ENCODE data around the gene OR5D14.

OR5D14 gene

DNA sequence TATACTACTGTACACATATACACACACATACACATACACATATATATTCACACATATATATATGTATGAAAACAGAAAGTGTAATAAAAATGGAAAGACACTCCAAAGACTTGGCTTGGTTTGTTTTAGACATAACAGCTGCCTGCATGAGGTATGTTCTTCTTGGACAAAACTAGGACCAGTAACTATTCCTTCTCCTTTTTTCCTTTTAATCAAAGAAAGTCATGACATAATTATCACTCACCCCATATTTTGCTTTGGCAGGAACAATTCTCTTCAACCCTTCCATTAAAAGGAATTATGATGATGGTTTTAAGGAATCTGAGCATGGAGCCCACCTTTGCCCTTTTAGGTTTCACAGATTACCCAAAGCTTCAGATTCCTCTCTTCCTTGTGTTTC is at the start of gene OR5D14:
Gene OR5D14 (plus strand): TSS at position 301 of the 400 bp plus-strand sequence. CDS start 0 bp downstream, at position 301.
- no peak for DNase-seq (ENCODE audit: low read depth in 2 of 2)

DNA sequence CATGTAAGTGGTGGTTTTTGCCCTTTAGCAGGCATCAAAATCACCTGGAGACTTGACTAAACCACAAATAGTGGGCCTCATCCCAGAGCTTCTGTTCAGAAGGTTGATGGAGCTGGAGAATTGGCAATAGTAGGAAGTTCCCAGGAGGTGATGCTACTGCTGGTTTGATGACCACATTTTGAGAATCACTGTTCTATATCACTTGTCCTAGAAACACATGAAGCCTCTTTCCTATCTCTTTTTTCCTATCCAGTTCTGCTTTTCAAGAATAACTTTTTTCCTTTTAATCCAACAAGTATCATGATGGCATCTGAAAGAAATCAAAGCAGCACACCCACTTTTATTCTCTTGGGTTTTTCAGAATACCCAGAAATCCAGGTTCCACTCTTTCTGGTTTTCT is 22.2 kb upstream of the OR5D14 start, which contains the start of gene OR5D13:
Gene OR5D13 (plus strand): TSS at position 301 of the 400 bp plus-strand sequence. CDS start 0 bp downstream, at position 301.
- no peak for DNase-seq (ENCODE audit: low read depth in 2 of 2)

DNA sequence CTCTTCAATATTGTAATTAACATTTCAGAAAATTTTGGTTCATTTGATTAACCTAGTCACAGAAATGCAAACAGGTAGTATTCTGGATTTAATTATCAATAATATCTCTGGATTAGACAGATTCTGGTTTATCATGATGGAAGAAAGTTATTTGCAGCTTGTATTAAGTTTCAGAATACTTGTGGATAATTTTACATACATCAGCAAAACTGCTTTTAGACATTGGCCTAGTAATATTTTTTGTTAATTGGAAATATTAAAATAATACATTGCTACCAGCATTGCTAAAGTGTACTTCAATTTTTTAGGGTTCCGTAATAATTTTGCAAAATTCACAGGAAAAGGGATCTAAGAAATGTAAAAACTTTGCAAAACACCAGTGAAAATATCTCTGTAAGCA is 3.8 kb upstream of the OR5D14 start:
- no peak for DNase-seq (ENCODE audit: low read depth in 2 of 2)

DNA sequence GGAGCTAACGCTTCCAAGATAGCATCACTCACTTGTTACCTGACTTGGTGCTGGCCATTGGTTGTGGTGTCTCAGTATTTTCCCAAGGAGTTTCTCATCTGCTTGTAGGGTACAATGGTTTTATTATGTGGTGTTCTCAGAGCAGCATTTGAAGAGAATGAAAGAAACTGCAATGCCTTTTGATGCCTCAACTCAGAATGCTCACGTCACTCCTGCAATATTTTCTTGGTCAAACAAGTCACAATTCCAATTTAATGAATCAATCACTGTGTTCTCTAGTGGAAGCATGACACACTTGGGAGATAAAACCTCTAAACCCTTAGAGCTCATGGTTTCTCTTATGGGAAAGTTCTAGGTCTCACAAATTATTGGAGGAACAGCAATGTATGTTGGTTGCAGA is 2.0 kb upstream of the OR5D14 start:
- no peak for DNase-seq (ENCODE audit: low read depth in 2 of 2)

DNA sequence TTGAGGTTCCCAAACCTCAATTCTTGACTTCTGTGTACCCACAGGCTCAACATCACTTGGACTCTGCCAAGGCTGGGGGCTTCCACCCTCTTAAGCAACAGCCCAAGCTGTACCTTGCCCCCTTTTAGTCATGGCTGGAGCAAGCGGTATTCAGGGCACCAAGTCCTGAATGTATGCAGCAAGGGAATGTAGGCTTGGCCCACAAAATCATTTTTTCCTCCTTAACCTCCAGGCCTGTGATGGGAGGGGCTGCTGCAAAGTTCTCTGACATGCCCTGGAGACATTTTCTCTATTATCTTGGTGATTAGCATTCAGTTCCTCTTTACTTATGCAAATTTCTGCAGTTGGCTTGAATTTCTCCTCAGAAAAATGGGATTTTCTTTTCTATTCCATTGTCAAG is 10.9 kb downstream of the OR5D14 start:
- DNase-seq (ENCODE audit: low read depth in 2 of 2), result no peak

DNA sequence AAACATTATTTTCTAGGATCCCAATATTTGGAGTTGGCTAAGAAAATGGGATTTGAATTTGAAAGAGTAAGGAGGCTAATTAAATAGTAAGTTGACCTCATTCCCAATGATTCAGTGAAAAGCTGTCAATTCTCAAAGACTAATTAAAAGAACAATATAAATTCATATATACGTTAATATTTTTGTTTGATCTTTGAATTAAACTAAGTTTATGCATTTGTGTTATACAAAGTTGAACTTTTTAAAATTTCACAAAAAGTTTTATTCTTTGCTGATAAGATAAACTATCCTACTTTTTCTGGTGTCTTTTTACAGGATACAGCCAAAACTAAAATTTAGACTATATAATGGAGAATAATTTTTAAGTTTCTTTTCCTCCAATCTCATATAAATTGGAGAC is 15.7 kb downstream of the OR5D14 start, which contains the start of gene OR5L1:
Gene OR5L1 (plus strand): TSS at position 301 of the 400 bp plus-strand sequence. CDS start 100 bp downstream, outside the sequence.
- DNase-seq (ENCODE audit: low read depth in 2 of 2), result no peak

DNA sequence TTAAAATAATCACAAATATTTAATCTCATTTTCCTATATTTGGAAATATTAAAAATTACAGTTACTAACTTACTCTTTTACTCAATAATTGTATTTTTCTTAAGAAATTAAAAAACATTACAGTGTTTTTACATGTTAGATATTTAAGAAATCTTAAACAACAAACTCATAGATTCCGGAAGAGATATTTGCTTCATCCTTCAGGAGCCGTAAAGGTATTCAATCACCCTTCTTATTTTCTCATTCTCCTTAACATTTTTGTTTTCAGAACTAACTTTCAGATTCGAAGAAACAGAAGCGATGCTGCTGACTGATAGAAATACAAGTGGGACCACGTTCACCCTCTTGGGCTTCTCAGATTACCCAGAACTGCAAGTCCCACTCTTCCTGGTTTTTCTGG is 24.0 kb downstream of the OR5D14 start, which contains the start of gene OR5D18:
Gene OR5D18 (plus strand): TSS at position 301 of the 400 bp plus-strand sequence. CDS start 0 bp downstream, at position 301.
- DNase-seq (ENCODE audit: low read depth in 2 of 2), result no peak

DNA sequence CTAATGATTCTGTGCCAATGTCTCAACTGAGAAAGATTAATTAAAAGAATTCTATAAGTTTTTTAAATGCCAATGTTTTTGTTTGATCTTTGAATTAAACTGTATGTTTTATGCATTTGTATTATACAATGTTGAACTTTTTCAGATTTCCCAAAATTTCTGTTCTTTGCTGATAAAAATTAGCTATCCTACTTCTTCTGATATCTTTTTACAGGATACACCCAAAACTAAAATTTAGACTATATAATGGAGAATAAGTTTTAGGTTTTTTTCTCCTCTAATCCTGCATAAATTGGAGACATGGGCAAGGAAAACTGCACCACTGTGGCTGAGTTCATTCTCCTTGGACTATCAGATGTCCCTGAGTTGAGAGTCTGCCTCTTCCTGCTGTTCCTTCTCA is 31.6 kb downstream of the OR5D14 start, which contains the start of gene OR5L2:
Gene OR5L2 (plus strand): TSS at position 301 of the 400 bp plus-strand sequence. CDS start 0 bp downstream, at position 301.
- no peak for DNase-seq (ENCODE audit: low read depth in 2 of 2)

DNA sequence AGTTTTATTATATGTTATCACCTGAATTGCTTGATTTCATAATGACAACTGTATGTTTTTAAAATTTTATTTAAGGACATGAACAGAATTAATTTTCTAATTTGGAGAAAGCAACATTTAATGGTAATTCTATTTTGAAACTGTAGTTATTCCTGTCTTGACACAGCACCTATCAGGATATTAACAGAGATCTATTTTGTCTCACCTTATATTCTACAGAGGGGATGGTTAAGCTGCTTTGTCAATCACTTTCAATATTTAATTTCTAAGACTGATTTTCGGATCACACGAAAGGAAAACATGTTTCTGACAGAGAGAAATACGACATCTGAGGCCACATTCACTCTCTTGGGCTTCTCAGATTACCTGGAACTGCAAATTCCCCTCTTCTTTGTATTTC is 43.1 kb downstream of the OR5D14 start, which contains the start of gene OR5D16:
Gene OR5D16 (plus strand): TSS at position 301 of the 400 bp plus-strand sequence. CDS start 0 bp downstream, at position 301.
- DNase-seq (ENCODE audit: low read depth in 2 of 2), result no peak
